Gastroesophageal sphincter (tissue), 4 donors: Measurements from ENCODE around the gene RAI1. TPM values are rescaled to one million over a fixed set of nuclear protein-coding genes. Genes with fewer than 3 reads are reported as not detected.

Experiments
- ATAC-seq: fragments of 150-250 bp; one replicate; pipeline ENCODE4 v1.9.1; 2016; ENCODE audit warnings: mild to moderate bottlenecking, moderate library complexity
- H3K27ac ChIP-seq, 4 donors: fragments of 200-600 bp; sonication (generic) in 3 of 4; 1 replicate in 3 of 4; 2 replicates in 1 of 4; pipeline ENCODE4 v1.5.1; 2016 to 2019
- H3K27me3 ChIP-seq: fragments of 200-600 bp; sonication (generic); one replicate; pipeline ENCODE4 v1.5.1; 2019
- H3K36me3 ChIP-seq, 2 donors: fragments of 200-600 bp; sonication (generic); one replicate each; pipeline ENCODE4 v1.5.1; 2019; ENCODE audit warnings: control low read depth in 1 of 2
- H3K4me1 ChIP-seq, 3 donors: fragments of 200-600 bp; sonication (generic); 1 replicate in 2 of 3; 2 replicates in 1 of 3; pipeline ENCODE4 v1.5.1; 2016 to 2019; ENCODE audit warnings: control low read depth in 2 of 3
- H3K4me3 ChIP-seq, 2 donors: fragments of 200-600 bp; sonication (generic); one replicate each; pipeline ENCODE4 v1.5.1; 2019; ENCODE audit warnings: mild to moderate bottlenecking in 1 of 2, moderate library complexity in 1 of 2
- H3K9me3 ChIP-seq, 3 donors: fragments of 200-600 bp; sonication (generic); one replicate each; pipeline ENCODE4 v1.5.1; 2017 to 2019; ENCODE audit warnings: control low read depth in 2 of 3
- EP300 ChIP-seq: sonication (generic); formaldehyde crosslinking; IDR thresholded peaks from one replicate; pipeline ENCODE4 v1.6.1; 2017; ENCODE audit warnings: antibody characterized with exemption, mild to moderate bottlenecking
- POLR2A ChIP-seq, 2 donors: fragments of 450-650 bp; IDR thresholded peaks; one replicate each; pipeline ENCODE4 v1.6.1; 2017; ENCODE audit warnings: antibody characterized with exemption in 2 of 2, mild to moderate bottlenecking in 2 of 2, moderate library complexity in 1 of 2
- POLR2AphosphoS5 ChIP-seq: sonication (generic); formaldehyde crosslinking; IDR thresholded peaks from one replicate; pipeline ENCODE4 v1.6.1; 2017; ENCODE audit warnings: antibody characterized with exemption
- WGBS, 2 donors: methylation state at CpG; one replicate each; pipeline ENCODE4 v1.1.5; 2018; ENCODE audit warnings: low coverage in 1 of 2; 5-methylcytosine and 5-hydroxymethylcytosine counted together
- total RNA-seq, 4 donors: library from RNA; depleted of rRNA; stranded (reverse); fragments of >200 nt; gene quantifications; one replicate each; pipeline ENCODE4 v1.1.0, GENCODE V29; 2016
- TF ChIP-seq, protein P1 (sequence below), 4 experiments: fragments of 200-600 bp in 2 of 4; fragments of 450-650 bp in 2 of 4; sonication (generic) in 1 of 4; IDR thresholded peaks; one replicate each; pipeline ENCODE4 v1.5.1; 2017 to 2019; ENCODE audit warnings: antibody characterized with exemption in 4 of 4, mild to moderate bottlenecking in 2 of 4, moderate library complexity in 2 of 4

The RAI1 gene
- total RNA-seq, 4 donors from 2014 or later = 15.9 to 39.7 (median 28.3) TPM

DNA sequence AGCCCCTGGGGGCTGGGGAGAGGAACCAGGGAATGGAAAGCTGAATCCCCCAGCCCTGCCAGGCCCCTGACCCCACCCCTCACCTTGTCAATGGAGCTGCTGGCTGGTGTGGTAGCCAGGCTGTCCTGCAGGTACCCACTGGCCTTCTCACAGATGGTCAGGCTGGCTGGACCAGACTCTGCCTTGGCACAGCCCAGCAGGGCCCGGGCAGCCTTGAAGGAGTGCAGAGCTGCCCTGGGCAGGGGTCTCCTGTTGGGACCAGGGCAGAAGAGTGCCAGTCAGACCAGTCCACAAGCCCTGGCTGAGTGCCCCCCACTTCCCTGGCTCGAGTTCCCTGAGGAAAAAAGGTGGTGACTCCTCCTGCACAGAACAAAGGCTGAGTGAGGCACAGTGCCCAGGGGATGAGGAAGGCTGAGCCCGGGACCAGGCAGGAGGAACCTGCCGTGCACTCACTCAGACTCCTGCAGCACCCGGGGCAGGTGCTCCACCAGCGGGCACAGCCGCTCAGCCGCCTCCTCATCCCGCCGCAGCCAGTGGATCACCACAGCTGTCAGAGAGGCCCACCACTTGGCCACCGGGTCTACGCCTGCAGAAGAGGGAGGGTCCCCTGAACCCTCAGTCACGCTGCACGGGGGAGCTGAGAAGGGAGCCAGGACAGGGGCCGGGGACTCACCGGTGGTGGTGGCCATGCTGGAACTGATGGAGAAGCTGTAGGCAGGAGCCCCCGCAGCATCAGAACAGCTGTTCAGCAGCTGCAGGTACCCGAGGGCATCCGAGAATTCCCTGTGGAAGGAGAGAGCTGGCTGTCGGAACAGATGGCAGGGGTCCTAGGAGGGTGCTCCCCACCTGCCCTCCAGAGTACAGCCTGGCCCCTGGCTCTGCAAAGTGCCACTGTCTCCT, 133.2 kb downstream of the RAI1 start:
- H3K9me3 ChIP-seq = no peaks in the 10 kb centered on the region
- TF ChIP-seq POLR2A (IDR thresholded peaks at IDR 0.05) = no peak
- TF ChIP-seq, protein P1, sequence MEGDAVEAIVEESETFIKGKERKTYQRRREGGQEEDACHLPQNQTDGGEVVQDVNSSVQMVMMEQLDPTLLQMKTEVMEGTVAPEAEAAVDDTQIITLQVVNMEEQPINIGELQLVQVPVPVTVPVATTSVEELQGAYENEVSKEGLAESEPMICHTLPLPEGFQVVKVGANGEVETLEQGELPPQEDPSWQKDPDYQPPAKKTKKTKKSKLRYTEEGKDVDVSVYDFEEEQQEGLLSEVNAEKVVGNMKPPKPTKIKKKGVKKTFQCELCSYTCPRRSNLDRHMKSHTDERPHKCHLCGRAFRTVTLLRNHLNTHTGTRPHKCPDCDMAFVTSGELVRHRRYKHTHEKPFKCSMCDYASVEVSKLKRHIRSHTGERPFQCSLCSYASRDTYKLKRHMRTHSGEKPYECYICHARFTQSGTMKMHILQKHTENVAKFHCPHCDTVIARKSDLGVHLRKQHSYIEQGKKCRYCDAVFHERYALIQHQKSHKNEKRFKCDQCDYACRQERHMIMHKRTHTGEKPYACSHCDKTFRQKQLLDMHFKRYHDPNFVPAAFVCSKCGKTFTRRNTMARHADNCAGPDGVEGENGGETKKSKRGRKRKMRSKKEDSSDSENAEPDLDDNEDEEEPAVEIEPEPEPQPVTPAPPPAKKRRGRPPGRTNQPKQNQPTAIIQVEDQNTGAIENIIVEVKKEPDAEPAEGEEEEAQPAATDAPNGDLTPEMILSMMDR (IDR thresholded peaks at IDR 0.05) = no peak
- no peak for TF ChIP-seq POLR2AphosphoS5
- no peak for TF ChIP-seq EP300
- peaks cover 0 to 71% of the 10 kb centered on the region in 2 donors for H3K36me3 ChIP-seq
- H3K27me3 ChIP-seq = no peaks in the 10 kb centered on the region
- no peak for ATAC-seq
- H3K27ac ChIP-seq = peak overlapping the region in 3 of 4 donors; percentile 33 to 81 (median 64)
- no peak overlapping the region for H3K4me3 ChIP-seq
- no CpG with 5 or more reads among the region's 20 CpGs for WGBS, 2 donors
- peaks cover 0 to 98% (median 10%) of the 10 kb centered on the region in 3 donors for H3K4me1 ChIP-seq

DNA sequence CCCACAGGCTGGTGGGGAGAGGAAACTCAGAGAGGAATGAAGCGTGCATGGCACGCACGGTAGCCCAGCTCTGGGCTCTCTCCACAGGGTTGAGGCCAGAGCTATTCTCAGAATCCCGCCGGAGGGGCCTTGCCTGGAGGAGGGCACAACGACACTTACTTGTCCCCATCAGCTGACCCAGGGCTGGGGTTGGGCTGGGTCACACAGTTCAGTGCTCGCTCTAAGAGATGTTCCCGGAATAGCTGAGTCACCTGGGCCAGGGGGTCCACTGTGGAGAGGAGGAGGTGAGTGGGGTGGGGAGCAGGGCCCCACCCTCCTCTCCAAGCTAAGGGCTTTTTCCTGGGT, 133.8 kb downstream of the RAI1 start:
- H3K27me3 ChIP-seq = no peaks in the 10 kb centered on the region
- H3K4me1 ChIP-seq = peaks cover 0 to 98% (median 10%) of the 10 kb centered on the region in 3 donors
- H3K36me3 ChIP-seq = peaks cover 0 to 77% of the 10 kb centered on the region in 2 donors
- no peak overlapping the region for H3K4me3 ChIP-seq
- peak overlapping the region in 3 of 4 donors; percentile 33 to 64 (median 55) for H3K27ac ChIP-seq
- no peaks in the 10 kb centered on the region for H3K9me3 ChIP-seq
- ATAC-seq = no peak
- TF ChIP-seq, protein P1 (IDR thresholded peaks at IDR 0.05) = no peak
- TF ChIP-seq POLR2AphosphoS5 (no peak), EP300 (no peak), POLR2A (IDR thresholded peaks at IDR 0.05) (no peak)
- WGBS, 2 donors = no CpG with 5 or more reads among the region's 8 CpGs

DNA sequence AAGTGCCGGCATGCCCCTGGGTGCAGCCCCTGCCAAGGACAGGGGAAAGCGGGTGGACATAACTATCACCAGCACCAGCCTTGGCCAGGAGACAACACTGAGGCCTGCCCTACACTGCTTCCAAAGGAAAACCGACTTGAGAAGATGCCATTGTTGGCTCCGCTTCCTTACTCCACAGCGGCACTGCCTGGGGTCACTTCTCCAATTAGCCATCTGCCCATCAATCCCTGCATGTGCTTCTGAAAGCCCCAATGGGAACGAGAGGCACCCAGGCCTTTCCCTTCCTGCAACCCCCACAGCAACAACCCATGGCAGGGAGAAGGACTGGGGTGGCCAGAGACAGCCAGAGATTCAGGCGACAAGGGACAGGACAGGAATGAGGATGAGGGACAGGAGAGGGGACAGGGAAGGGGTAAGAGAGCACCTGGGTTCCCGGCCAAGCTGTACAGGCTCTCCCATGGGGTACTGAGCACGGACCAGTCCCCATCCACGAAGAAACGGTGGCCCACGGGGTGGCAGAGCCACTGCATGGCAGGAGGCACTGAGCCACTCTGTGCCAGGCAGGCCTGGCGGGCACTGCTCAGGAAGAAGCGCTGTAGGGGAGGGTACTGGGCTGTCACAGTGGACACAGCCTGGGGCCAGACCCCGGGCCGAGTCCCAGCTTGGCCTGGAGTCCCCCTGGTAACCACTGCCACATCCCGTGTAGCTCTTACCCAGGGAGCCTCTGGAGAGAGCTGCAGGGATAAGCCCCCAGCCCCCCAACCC, 134.4 kb downstream of the RAI1 start:
- no peaks in the 10 kb centered on the region for H3K9me3 ChIP-seq
- no peak for ATAC-seq
- H3K4me3 ChIP-seq = no peak overlapping the region
- H3K27ac ChIP-seq = peak overlapping the region in 3 of 4 donors; percentile 33 to 64 (median 55)
- no peaks in the 10 kb centered on the region for H3K27me3 ChIP-seq
- TF ChIP-seq EP300 (no peak), POLR2A (IDR thresholded peaks at IDR 0.05) (no peak), POLR2AphosphoS5 (no peak)
- TF ChIP-seq, protein P1 (IDR thresholded peaks at IDR 0.05) = no peak
- peaks cover 0 to 98% (median 10%) of the 10 kb centered on the region in 3 donors for H3K4me1 ChIP-seq
- H3K36me3 ChIP-seq = peaks cover 0 to 82% of the 10 kb centered on the region in 2 donors
- WGBS, 2 donors = 0 to 51% methylated on average over 1 to 2 of the region's 17 CpGs

DNA sequence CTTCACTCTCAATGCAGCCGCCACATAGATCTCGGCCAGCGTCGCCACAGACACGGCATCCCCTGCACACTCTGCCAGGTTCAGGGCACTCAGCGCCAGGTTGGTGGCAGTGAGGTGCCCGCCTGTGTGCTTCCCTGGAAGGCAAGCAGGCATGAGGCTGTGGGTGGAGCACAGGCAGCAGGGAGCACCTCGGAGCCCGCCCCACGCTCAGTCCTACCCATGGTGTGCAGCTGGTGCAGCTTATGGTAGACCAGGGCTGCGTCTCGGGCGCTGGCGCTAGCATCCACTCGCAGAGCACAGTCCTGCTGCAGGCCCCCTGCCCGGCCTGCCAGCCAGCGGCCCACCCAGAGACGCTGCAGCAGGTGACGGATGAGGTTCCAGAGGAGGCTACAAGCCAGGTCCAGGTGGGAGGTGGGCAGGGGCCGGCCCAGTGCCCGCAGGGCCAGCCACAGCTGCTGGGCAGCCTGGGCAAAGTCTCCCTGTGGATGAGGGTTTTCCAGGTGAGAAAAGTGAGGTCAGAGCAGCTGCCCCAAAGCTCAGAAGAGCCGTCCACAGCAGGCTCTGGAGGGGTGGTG, 135.1 kb downstream of the RAI1 start:
- no peak for ATAC-seq
- H3K4me3 ChIP-seq = no peak overlapping the region
- H3K9me3 ChIP-seq = no peaks in the 10 kb centered on the region
- H3K27me3 ChIP-seq = no peaks in the 10 kb centered on the region
- H3K36me3 ChIP-seq = peaks cover 0 to 82% of the 10 kb centered on the region in 2 donors
- H3K4me1 ChIP-seq = peaks cover 0 to 98% (median 8%) of the 10 kb centered on the region in 3 donors
- 100% methylated on average over 1 of the region's 22 CpGs; no CpG with 5 or more reads in 1 of the 2 donors for WGBS, 2 donors
- TF ChIP-seq POLR2AphosphoS5 (no peak), POLR2A (IDR thresholded peaks at IDR 0.05) (no peak), EP300 (no peak)
- TF ChIP-seq, protein P1 (IDR thresholded peaks at IDR 0.05) = no peak
- peak overlapping the region in 1 of 4 donors; percentile 11 for H3K27ac ChIP-seq
